Adipocyte (in vitro differentiated cells): ENCODE measurements around the gene POU2F2.
A peak's percentile ranks its signal among the peaks of the same experiment; 100 is the strongest.

Experiments used
- DNase-seq: peaks from one replicate; pipeline ENCODE4 v3.0.0-alpha.2; 2015; ENCODE audit warnings: low read depth
- H3K27me3 ChIP-seq: replicated peaks from 2 replicates; pipeline ENCODE4 v1.7.0; 2013; ENCODE audit warnings: mild to moderate bottlenecking, low read length, moderate library complexity; ENCODE audit not compliant: control insufficient read depth, insufficient read depth
- H3K36me3 ChIP-seq: 2 replicates; pipeline ENCODE4 v1.7.0; 2013; ENCODE audit warnings: low read length, mild to moderate bottlenecking, moderate library complexity; ENCODE audit not compliant: control insufficient read depth, insufficient read depth, severe bottlenecking
- H3K4me1 ChIP-seq: 2 replicates; pipeline ENCODE4 v1.7.0; 2013; ENCODE audit warnings: mild to moderate bottlenecking, low read length, moderate library complexity; ENCODE audit not compliant: control insufficient read depth, insufficient read depth
- H3K4me3 ChIP-seq: 2 replicates; pipeline ENCODE4 v1.7.0; 2013; ENCODE audit warnings: mild to moderate bottlenecking, low read length, moderate library complexity
- H3K9ac ChIP-seq: 2 replicates; pipeline ENCODE4 v1.7.0; 2013; ENCODE audit warnings: mild to moderate bottlenecking, low read length, moderate library complexity
- H3K9me3 ChIP-seq: 2 replicates; pipeline ENCODE4 v1.7.0; 2013; ENCODE audit warnings: mild to moderate bottlenecking, low read length, moderate library complexity; ENCODE audit not compliant: control insufficient read depth

The POU2F2 gene

GRCh38 chr19:42064432-42064831 lies 67.8 kb downstream of the POU2F2 start:
- H3K9ac ChIP-seq, result no peak overlapping the region
- H3K27me3 ChIP-seq, result peaks cover 69% of the 10 kb centered on the region
- no peaks in the 10 kb centered on the region for H3K9me3 ChIP-seq
- no peak for DNase-seq
- no peaks in the 10 kb centered on the region for H3K36me3 ChIP-seq
- H3K4me3 ChIP-seq, result no peak overlapping the region
- no peaks in the 10 kb centered on the region for H3K4me1 ChIP-seq

GRCh38 chr19:42062381-42062780 lies 69.9 kb downstream of the POU2F2 start:
- DNase-seq, result no peak
- Histone ChIP-seq H3K27me3 (peaks cover 63% of the 10 kb centered on the region), H3K4me1 (no peaks in the 10 kb centered on the region), H3K9ac (no peak overlapping the region), H3K36me3 (no peaks in the 10 kb centered on the region), H3K9me3 (no peaks in the 10 kb centered on the region), H3K4me3 (no peak overlapping the region)

GRCh38 chr19:42060117-42060516 lies 72.1 kb downstream of the POU2F2 start:
- peaks cover 56% of the 10 kb centered on the region for H3K27me3 ChIP-seq
- no peak overlapping the region for H3K4me3 ChIP-seq
- H3K36me3 ChIP-seq, result no peaks in the 10 kb centered on the region
- no peaks in the 10 kb centered on the region for H3K4me1 ChIP-seq
- no peak for DNase-seq
- no peak overlapping the region for H3K9ac ChIP-seq
- H3K9me3 ChIP-seq, result no peaks in the 10 kb centered on the region

- Histone ChIP-seq H3K4me3 (no peak overlapping the region), H3K36me3 (no peaks in the 10 kb centered on the region)
Observed at GRCh38 chr19:42059196-42059595, 73.0 kb downstream of the POU2F2 start.

DNA sequence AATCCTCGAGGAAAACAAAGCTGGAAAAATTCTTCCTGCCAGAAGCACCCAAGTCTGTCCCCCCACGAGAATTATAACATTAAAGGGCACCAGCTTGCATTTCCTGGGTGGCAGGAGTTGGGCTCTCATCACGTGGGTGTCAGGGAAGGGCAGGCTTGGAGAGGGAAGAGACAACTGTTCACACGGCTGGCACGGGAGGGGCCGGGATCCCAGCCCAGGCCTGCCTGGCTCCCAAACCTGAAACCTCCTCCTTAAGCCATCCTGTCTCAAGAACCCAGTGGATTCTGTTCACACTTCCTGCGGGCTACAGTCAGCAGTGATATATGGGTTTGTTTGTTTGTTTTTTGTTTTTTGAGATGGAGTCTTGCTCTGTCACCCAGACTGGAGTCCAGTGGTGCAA lies 74.4 kb downstream of the POU2F2 start:
- H3K9ac ChIP-seq, result no peak overlapping the region
- no peaks in the 10 kb centered on the region for H3K36me3 ChIP-seq
- no peaks in the 10 kb centered on the region for H3K9me3 ChIP-seq
- no peaks in the 10 kb centered on the region for H3K4me1 ChIP-seq
- no peak for DNase-seq
- no peak overlapping the region for H3K4me3 ChIP-seq
- H3K27me3 ChIP-seq, result peaks cover 54% of the 10 kb centered on the region

More at GRCh38 chr19:42059196-42059595, 73.0 kb downstream of the POU2F2 start:
- Histone ChIP-seq H3K9me3 (no peaks in the 10 kb centered on the region), H3K4me1 (no peaks in the 10 kb centered on the region), H3K9ac (no peak overlapping the region), H3K27me3 (peaks cover 54% of the 10 kb centered on the region)
- DNase-seq, result no peak

DNA sequence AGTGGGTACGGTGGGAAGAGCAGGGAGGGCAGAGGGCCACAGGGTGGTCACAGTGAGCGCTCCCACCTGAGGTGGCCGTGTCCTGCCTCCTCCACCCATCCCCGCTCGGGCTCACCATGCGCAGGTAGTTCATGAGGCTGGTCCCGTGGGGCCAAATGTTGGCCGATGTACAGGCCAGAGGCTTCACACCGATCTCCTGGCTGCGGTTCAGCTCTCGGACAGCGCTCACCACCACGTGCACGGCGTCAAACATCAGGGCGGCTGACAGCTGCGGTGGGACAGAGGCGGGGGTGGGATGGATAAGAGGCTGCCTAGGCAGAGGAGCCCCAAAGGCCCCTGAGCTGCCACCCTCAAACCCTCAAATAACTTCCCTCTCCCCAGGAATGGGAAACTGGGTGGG lies 78.0 kb downstream of the POU2F2 start:
- Histone ChIP-seq H3K36me3 (no peaks in the 10 kb centered on the region), H3K9ac (no peak overlapping the region), H3K27me3 (peaks cover 42% of the 10 kb centered on the region), H3K9me3 (no peaks in the 10 kb centered on the region), H3K4me3 (no peak overlapping the region), H3K4me1 (no peaks in the 10 kb centered on the region)
- DNase-seq, result no peak

DNA sequence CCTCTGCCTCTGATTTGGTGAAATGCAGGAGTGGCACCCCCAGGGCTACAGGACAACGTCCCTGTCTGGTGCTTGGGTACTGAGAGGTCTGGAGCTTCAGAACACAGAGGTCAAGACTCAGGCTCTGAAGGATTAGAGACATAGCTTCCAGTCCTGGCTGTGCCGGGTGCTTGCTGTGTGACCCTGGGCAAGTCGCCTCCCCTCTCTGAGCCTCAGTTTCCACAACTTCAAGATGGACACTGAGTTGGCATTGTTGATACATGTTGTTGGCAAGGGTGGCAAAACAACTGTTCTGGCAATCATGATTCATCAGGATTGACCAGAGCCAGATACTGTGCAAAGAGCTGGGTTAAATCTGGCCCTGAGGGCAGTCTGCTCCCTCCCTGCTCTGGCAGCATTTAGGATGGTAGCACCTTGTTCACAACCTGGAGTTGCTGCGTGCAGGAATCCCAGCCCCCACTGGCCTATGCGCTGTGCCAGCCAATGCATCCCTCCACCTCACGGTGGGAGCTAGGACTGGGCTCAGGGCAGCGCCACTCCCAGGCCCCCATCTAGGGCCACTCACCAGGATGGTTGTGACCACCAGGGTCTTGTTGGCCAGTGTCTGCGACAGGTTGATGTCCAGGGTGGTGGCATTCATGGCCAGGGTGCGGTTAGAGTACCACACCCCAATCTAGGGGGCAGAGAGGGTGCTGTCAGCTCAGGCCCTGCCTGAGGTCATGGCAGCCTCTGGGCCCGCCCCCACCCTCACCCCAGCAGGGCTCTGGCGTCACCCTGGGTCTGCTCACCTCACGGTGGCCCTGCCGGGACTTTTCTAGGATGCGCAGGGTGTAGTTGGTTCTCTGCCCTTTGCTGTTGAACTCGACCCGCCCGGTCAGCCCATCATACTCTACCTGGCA lies 79.0 kb downstream of the POU2F2 start:
- no peaks in the 10 kb centered on the region for H3K9me3 ChIP-seq
- H3K4me3 ChIP-seq, result no peak overlapping the region
- H3K27me3 ChIP-seq, result peaks cover 37% of the 10 kb centered on the region
- H3K4me1 ChIP-seq, result no peaks in the 10 kb centered on the region
- no peak for DNase-seq
- no peak overlapping the region for H3K9ac ChIP-seq
- H3K36me3 ChIP-seq, result no peaks in the 10 kb centered on the region

- DNase-seq, result no peak
- H3K9me3 ChIP-seq, result no peaks in the 10 kb centered on the region
- no peaks in the 10 kb centered on the region for H3K36me3 ChIP-seq
- no peak overlapping the region for H3K4me3 ChIP-seq
- H3K9ac ChIP-seq, result no peak overlapping the region
- H3K27me3 ChIP-seq, result peaks cover 34% of the 10 kb centered on the region
- no peaks in the 10 kb centered on the region for H3K4me1 ChIP-seq
Observed at GRCh38 chr19:42052241-42052863, 79.9 kb downstream of the POU2F2 start.

GRCh38 chr19:42051166-42052115 lies 80.8 kb downstream of the POU2F2 start:
- Histone ChIP-seq H3K36me3 (no peaks in the 10 kb centered on the region), H3K9ac (no peak overlapping the region), H3K4me1 (no peaks in the 10 kb centered on the region), H3K27me3 (peaks cover 30% of the 10 kb centered on the region), H3K9me3 (no peaks in the 10 kb centered on the region), H3K4me3 (no peak overlapping the region)
- no peak for DNase-seq

- no peaks in the 10 kb centered on the region for H3K4me1 ChIP-seq
- H3K9me3 ChIP-seq, result no peaks in the 10 kb centered on the region
- peaks cover 39% of the 10 kb centered on the region for H3K27me3 ChIP-seq
- peak overlapping the region; percentile 45 for H3K4me3 ChIP-seq
- H3K36me3 ChIP-seq, result no peaks in the 10 kb centered on the region
- no peak for DNase-seq
- no peak overlapping the region for H3K9ac ChIP-seq
Observed at GRCh38 chr19:42048992-42049391, 83.3 kb downstream of the POU2F2 start.

DNA sequence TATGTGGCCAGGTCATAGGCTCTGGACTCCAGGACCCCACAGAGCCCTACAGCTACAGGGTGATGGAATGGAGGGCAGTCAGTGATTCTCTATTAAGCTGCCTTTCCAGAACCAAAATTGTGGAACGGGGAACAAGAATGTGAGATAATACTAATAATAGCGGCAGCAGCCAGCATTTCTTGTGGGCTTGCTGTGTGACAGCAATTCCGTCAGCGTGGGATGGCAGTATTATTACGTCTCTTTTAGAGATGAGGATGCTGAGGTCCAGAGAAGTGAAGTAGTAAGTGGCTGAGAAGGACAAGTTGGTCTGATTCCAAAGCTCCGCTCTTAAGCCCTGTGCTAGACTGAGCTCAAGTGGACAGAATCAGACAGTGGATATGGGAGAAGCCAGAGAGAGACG lies 86.7 kb downstream of the POU2F2 start:
- H3K36me3 ChIP-seq, result no peaks in the 10 kb centered on the region

More for the DNA sequence above, 86.7 kb downstream of the POU2F2 start:
- no peaks in the 10 kb centered on the region for H3K4me1 ChIP-seq
- H3K27me3 ChIP-seq, result peaks cover 46% of the 10 kb centered on the region
- DNase-seq, result no peak
- no peak overlapping the region for H3K9ac ChIP-seq
- no peak overlapping the region for H3K4me3 ChIP-seq
- H3K9me3 ChIP-seq, result no peaks in the 10 kb centered on the region
